Thymus (tissue), 11 donors: Measurements from ENCODE around the gene HOXC11. TPM values are rescaled to one million over a fixed set of nuclear protein-coding genes. Genes with fewer than 3 reads are reported as not detected.
A peak's percentile ranks its signal among the peaks of the same experiment; 100 is the strongest.

ENCODE experiments used
- DNase-seq, 9 donors: peaks; one replicate each; pipeline ENCODE4 v3.0.0-alpha.2; 2013; ENCODE audit warnings: low spot score in 9 of 9, low read depth in 6 of 9, missing footprints in 1 of 9
- H3K27ac ChIP-seq, 2 donors: one replicate each; pipeline ENCODE4 v1.5.1; 2013; ENCODE audit warnings: control low read depth in 1 of 2, low read depth in 1 of 2, low read length in 1 of 2, mild to moderate bottlenecking in 1 of 2, moderate library complexity in 1 of 2
- H3K27me3 ChIP-seq, 2 donors: one replicate each; pipeline ENCODE4 v1.5.1; 2013; ENCODE audit warnings: low read length in 1 of 2; ENCODE audit not compliant: control insufficient read depth in 2 of 2, insufficient read depth in 1 of 2
- H3K36me3 ChIP-seq, 2 donors: one replicate each; pipeline ENCODE4 v1.5.1; 2013; ENCODE audit warnings: low read length in 1 of 2, mild to moderate bottlenecking in 1 of 2, moderate library complexity in 1 of 2; ENCODE audit not compliant: control insufficient read depth in 2 of 2, insufficient read depth in 2 of 2
- H3K4me1 ChIP-seq, 2 donors: one replicate each; pipeline ENCODE4 v1.5.1; 2013; ENCODE audit warnings: low read length in 2 of 2; ENCODE audit not compliant: control insufficient read depth in 2 of 2, insufficient read depth in 2 of 2
- H3K4me3 ChIP-seq, 2 donors: one replicate each; pipeline ENCODE4 v1.5.1; 2013; ENCODE audit warnings: low read length in 2 of 2, control low read depth in 1 of 2, mild to moderate bottlenecking in 1 of 2
- H3K9me3 ChIP-seq, 2 donors: one replicate each; pipeline ENCODE4 v1.5.1; 2013; ENCODE audit warnings: low read length in 1 of 2, mild to moderate bottlenecking in 1 of 2; ENCODE audit not compliant: control insufficient read depth in 2 of 2, insufficient read depth in 1 of 2
- WGBS: extraction: QIAGEN DNeasy Blood & Tissue Kit; methylation state at CpG from one replicate; pipeline ENCODE4 v1.1.7; 2013; 5-methylcytosine and 5-hydroxymethylcytosine counted together
- polyA plus RNA-seq: library from polyadenylated mRNA; stranded (reverse); fragments of 200-250 nt; gene quantifications from one replicate; pipeline ENCODE4 v1.2.3, GENCODE V29; 2013
- total RNA-seq: library from RNA; stranded (reverse); fragments of 120-200 nt; gene quantifications from one replicate; pipeline ENCODE4 v1.2.4, GENCODE V29; 2013
- donor health status: healthy.

Gene HOXC11
- total and polyA plus RNA-seq, 2 donors: 0.21 TPM; not detected in 1

DNA sequence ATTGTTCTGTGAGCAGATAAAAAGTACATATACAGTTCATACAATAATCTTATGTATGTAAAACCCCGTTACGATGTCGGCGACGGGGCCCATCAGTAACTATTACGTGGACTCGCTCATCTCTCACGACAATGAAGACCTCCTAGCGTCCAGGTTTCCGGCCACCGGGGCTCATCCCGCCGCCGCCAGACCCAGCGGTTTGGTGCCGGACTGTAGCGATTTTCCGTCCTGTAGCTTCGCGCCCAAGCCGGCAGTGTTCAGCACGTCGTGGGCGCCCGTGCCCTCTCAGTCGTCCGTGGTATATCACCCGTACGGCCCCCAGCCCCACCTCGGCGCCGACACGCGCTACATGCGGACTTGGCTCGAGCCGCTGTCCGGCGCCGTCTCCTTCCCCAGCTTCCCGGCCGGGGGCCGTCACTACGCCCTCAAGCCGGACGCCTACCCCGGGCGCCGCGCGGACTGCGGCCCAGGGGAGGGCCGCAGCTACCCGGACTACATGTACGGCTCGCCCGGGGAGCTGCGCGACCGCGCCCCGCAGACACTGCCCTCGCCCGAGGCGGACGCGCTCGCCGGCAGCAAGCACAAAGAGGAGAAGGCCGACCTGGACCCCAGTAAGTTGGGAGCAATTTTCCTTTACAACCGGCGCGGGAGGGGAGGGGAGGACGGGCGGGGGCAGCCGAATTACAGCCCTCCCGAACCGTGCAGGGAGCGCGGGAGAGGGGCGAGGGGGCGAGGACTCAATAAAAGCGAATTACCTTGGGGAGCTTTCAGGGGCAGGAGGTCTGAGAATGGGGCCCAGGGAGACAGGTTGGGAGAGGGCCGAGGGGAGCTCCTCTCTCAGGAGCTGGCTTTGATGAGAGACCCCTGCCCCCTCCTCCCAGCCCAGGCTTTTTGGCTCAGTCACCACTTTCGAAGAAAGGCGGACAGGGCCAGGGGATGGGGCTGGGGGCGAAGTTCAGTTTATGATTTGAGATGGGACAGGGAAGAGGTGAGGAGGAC is 27.5 kb downstream of the HOXC11 start, which contains the start of gene HOXC9:
HOXC9 (plus strand) TSS at position 46 of the 999 bp plus-strand sequence; CDS start at position 74, 28 bp downstream.
- peaks cover 0 to 12% of the 10 kb centered on the region in 2 donors for H3K9me3 ChIP-seq
- peak within 1 kb of the TSS in 1 of 2 donors; percentile 26 for H3K27ac ChIP-seq
- H3K4me3 ChIP-seq: no peak within 1 kb of the TSS
- 7% methylated on average over 87 of the region's 87 CpGs for WGBS
- peaks cover 0 to 6% of the 10 kb centered on the region in 2 donors for H3K4me1 ChIP-seq
- H3K36me3 ChIP-seq: no peaks in the 10 kb centered on the region
- no peak for DNase-seq
- H3K27me3 ChIP-seq: peaks cover 81 to 100% of the 10 kb centered on the region in 2 donors

GRCh38 chr12:54001283-54002187 is 28.6 kb downstream of the HOXC11 start:
- no peak for DNase-seq
- H3K9me3 ChIP-seq: peaks cover 0 to 7% of the 10 kb centered on the region in 2 donors
- peaks cover 82 to 100% of the 10 kb centered on the region in 2 donors for H3K27me3 ChIP-seq
- H3K27ac ChIP-seq: no peak overlapping the region
- peaks cover 3 to 5% of the 10 kb centered on the region in 2 donors for H3K4me1 ChIP-seq
- H3K36me3 ChIP-seq: no peaks in the 10 kb centered on the region
- H3K4me3 ChIP-seq: no peak overlapping the region
- 27% methylated on average over 8 of the region's 8 CpGs for WGBS

- WGBS: 25% methylated on average over 19 of the region's 19 CpGs
- Histone ChIP-seq H3K36me3 (no peaks in the 10 kb centered on the region), H3K4me3 (no peak overlapping the region), H3K27ac (no peak overlapping the region), H3K27me3 (peaks cover 82 to 100% of the 10 kb centered on the region in 2 donors), H3K4me1 (peaks cover 3 to 6% of the 10 kb centered on the region in 2 donors), H3K9me3 (peaks cover 0 to 2% of the 10 kb centered on the region in 2 donors)
- no peak for DNase-seq
These were observed 29.5 kb downstream of the HOXC11 start for GRCh38 chr12:54002278-54002914.

DNA sequence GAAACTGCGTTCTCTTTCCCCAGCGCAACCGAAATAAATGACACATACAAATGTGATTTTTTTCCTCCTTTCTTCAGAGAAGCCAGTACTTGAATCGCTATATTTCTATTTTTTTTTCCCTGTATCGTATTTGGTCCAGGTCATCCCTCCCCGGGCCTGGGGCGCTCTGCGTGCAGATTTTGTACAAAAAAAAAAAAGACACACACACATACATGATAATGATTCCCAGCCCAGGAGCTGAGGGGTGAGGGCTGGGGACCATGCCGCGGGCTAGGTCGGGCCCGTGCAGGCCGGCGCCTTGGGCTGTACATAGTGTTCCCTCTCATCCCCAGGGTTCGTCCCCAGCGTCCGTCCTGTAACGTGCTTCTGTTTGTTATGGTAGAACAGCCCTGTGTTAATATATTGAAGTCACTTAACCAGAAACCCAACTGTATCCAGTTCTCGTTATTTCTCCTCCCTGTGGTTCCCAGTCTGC is 30.0 kb downstream of the HOXC11 start:
- Histone ChIP-seq H3K27ac (no peak overlapping the region), H3K4me1 (peaks cover 3 to 6% of the 10 kb centered on the region in 2 donors), H3K27me3 (peaks cover 83 to 100% of the 10 kb centered on the region in 2 donors), H3K9me3 (peaks cover 0 to 2% of the 10 kb centered on the region in 2 donors), H3K36me3 (no peaks in the 10 kb centered on the region), H3K4me3 (no peak overlapping the region)
- 36% methylated on average over 19 of the region's 19 CpGs for WGBS
- no peak for DNase-seq

DNA sequence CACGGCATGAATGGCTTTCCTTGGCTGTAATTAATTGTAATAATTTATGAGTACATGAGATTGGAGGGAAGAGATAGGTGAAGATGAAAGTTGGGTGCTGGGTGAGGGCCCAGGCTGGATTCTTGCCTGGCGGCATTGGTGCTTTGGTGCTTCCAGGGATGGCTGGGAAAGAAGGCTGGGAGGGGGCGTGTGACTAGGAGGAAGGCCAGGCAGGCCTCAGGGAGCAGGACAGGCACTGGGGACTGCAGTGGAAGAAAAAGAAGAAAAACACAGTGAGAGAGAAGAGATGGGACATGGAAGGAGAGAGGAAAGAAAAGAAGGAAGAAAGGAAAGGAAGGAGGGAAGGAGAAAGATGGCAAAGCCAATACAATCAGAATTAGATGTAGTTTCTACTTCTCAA is 30.7 kb downstream of the HOXC11 start:
- peaks cover 0 to 2% of the 10 kb centered on the region in 2 donors for H3K9me3 ChIP-seq
- no peaks in the 10 kb centered on the region for H3K36me3 ChIP-seq
- H3K27me3 ChIP-seq: peaks cover 82 to 100% of the 10 kb centered on the region in 2 donors
- DNase-seq: no peak
- 59% methylated on average over 3 of the region's 3 CpGs for WGBS
- no peak overlapping the region for H3K4me3 ChIP-seq
- no peak overlapping the region for H3K27ac ChIP-seq
- peaks cover 3 to 6% of the 10 kb centered on the region in 2 donors for H3K4me1 ChIP-seq

- Histone ChIP-seq H3K27me3 (peaks cover 84 to 100% of the 10 kb centered on the region in 2 donors), H3K4me1 (peaks cover 3 to 6% of the 10 kb centered on the region in 2 donors), H3K4me3 (no peak overlapping the region), H3K27ac (no peak overlapping the region), H3K9me3 (peaks cover 0 to 2% of the 10 kb centered on the region in 2 donors), H3K36me3 (no peaks in the 10 kb centered on the region)
- no peak for DNase-seq
- 22% methylated on average over 20 of the region's 20 CpGs for WGBS
These were observed 31.3 kb downstream of the HOXC11 start for GRCh38 chr12:54004063-54004840.

GRCh38 chr12:54004841-54005530 is 32.1 kb downstream of the HOXC11 start:
- 7% methylated on average over 31 of the region's 31 CpGs for WGBS
- peaks cover 88 to 100% of the 10 kb centered on the region in 2 donors for H3K27me3 ChIP-seq
- H3K4me1 ChIP-seq: peaks cover 3 to 6% of the 10 kb centered on the region in 2 donors
- H3K9me3 ChIP-seq: peaks cover 0 to 2% of the 10 kb centered on the region in 2 donors
- H3K4me3 ChIP-seq: no peak overlapping the region
- DNase-seq: no peak
- no peak overlapping the region for H3K27ac ChIP-seq
- no peaks in the 10 kb centered on the region for H3K36me3 ChIP-seq
